Measurements from ENCODE around the gene CMTM5.
"Not testable (repeated sequence)": the region's sequence is repeated elsewhere in the genome, so short reads cannot be mapped to it uniquely, and the experiment has no call there.

Gene CMTM5

GRCh38 chr14:23377573-23378563 is 1.0 kb downstream of the CMTM5 start:
- H3K4me3 ChIP-seq (ENCODE audit: low read depth, low read length), result no peak overlapping the region

- no peak overlapping the region for H3K4me3 ChIP-seq (ENCODE audit: low read depth, low read length)
These were observed 1.9 kb downstream of the CMTM5 start for GRCh38 chr14:23378612-23379220.

- no peak overlapping the region for H3K4me3 ChIP-seq (ENCODE audit: low read depth, low read length)
These were observed 2.7 kb downstream of the CMTM5 start for GRCh38 chr14:23379366-23380196.

GRCh38 chr14:23380197-23380914 is 3.5 kb downstream of the CMTM5 start:
- H3K4me3 ChIP-seq (ENCODE audit: low read depth, low read length), result no peak overlapping the region

GRCh38 chr14:23380976-23381375 is 4.1 kb downstream of the CMTM5 start:
- H3K4me3 ChIP-seq (ENCODE audit: low read depth, low read length), result no peak overlapping the region

- H3K4me3 ChIP-seq (ENCODE audit: low read depth, low read length), result no peak overlapping the region
These were observed 5.0 kb downstream of the CMTM5 start for GRCh38 chr14:23381871-23382270.

GRCh38 chr14:23382276-23382675 is 5.4 kb downstream of the CMTM5 start:
- no peak overlapping the region for H3K4me3 ChIP-seq (ENCODE audit: low read depth, low read length)

GRCh38 chr14:23382731-23383440 is 6.0 kb downstream of the CMTM5 start:
- H3K4me3 ChIP-seq (ENCODE audit: low read depth, low read length), result no peak overlapping the region

GRCh38 chr14:23384364-23385080 is 7.7 kb downstream of the CMTM5 start:
- H3K4me3 ChIP-seq (ENCODE audit: low read depth, low read length), result no peak overlapping the region

- no peak overlapping the region for H3K4me3 ChIP-seq (ENCODE audit: low read depth, low read length)
These were observed 8.4 kb downstream of the CMTM5 start for GRCh38 chr14:23385244-23385641.

- H3K4me3 ChIP-seq (ENCODE audit: low read depth, low read length), result no peak overlapping the region
These were observed 8.9 kb downstream of the CMTM5 start for GRCh38 chr14:23385642-23386265.

GRCh38 chr14:23386266-23386657 is 9.4 kb downstream of the CMTM5 start:
- H3K4me3 ChIP-seq (ENCODE audit: low read depth, low read length), result not testable (repeated sequence)

- no peak overlapping the region for H3K4me3 ChIP-seq (ENCODE audit: low read depth, low read length)
These were observed 10.2 kb downstream of the CMTM5 start for GRCh38 chr14:23386999-23387398.

- H3K4me3 ChIP-seq (ENCODE audit: low read depth, low read length), result no peak overlapping the region
These were observed 11.4 kb downstream of the CMTM5 start for GRCh38 chr14:23387916-23388882.

GRCh38 chr14:23388996-23389395 is 12.2 kb downstream of the CMTM5 start:
- no peak overlapping the region for H3K4me3 ChIP-seq (ENCODE audit: low read depth, low read length)

GRCh38 chr14:23389396-23389795 is 12.6 kb downstream of the CMTM5 start:
- no peak overlapping the region for H3K4me3 ChIP-seq (ENCODE audit: low read depth, low read length)

- not testable (repeated sequence) for H3K4me3 ChIP-seq (ENCODE audit: low read depth, low read length)
These were observed 13.0 kb downstream of the CMTM5 start for GRCh38 chr14:23389871-23390270.

- no peak overlapping the region for H3K4me3 ChIP-seq (ENCODE audit: low read depth, low read length)
These were observed 15.8 kb downstream of the CMTM5 start for GRCh38 chr14:23392613-23393012.
